Measurements from ENCODE around the gene PSMC3.
"Not testable (repeated sequence)": the region's sequence is repeated elsewhere in the genome, so short reads cannot be mapped to it uniquely, and the experiment has no call there.

Gene PSMC3

DNA sequence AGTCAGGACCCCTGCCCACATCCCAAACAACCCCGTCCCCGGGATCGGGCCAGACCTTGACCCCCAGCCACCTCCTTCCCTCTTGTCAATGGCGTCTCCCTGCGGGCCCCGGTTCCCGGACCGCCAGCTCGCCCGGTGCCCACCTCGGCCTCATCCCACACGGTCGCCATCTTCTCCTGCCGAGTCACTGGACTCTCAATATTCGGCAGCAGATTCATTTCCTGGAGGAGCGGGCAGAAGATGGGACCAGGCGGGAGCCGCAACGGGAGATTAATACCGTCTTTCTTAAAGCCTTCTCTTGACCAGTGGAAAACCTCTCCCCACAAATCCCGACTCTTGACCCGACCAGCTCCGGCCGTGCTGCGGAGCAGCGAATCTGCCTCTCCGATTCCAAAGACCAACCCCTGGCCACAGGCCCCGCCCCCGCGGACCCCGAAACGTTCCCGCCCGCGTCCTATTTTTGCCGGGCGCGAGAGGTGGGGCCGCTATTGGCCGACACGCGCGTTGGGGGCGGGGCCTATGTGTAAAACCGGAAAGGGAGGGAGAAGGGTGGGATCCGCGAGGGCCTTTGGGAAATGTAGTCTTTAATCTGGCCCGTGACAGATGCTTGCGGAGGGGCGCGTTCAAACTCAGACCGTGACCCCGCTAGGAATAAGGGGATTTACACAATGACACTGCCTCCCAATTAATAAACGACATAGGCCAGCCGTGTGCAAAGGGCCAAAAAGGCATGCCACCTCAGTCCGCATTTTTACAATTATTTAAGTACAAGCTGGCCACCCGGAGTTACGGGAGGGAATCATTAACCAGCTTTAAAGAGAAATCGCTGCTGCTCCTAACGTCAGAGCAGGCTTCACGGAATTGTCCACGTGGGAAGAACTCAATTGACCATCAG lies at the start of gene PSMC3:
Gene PSMC3, minus strand, starts transcription at position 378 of the 895 bp plus-strand sequence. Its CDS starts 160 bp downstream, at position 218.
- in situ Hi-C loops (cut with MboI; ENCODE audit: low sequenced_read_pairs) = loop anchor here (25.0 kb wide), 1 partner anchor 539 kb away; no protein-coding TSS in a partner anchor

DNA sequence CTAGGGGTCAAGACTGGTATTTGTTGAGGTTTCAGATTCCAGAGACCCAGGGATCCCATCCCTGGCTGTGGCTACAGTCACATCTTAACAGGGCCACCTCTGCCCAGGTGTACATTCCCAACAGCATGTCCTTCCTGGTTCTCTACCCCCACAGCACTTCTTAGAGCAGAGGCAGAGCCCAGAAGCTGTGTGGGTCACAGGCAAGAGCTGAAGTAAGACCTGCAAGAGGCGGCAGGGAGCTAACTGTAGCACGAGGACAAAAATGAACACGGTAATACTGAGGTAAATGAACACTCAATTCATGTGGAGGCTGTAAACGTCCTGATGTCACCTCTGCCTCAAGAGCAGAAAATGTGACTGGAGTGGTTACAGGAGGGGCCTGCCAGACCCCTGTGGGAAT lies 44.4 kb upstream of the PSMC3 start:
- in situ Hi-C loops (cut with MboI; ENCODE audit: low sequenced_read_pairs) = no loop called here

DNA sequence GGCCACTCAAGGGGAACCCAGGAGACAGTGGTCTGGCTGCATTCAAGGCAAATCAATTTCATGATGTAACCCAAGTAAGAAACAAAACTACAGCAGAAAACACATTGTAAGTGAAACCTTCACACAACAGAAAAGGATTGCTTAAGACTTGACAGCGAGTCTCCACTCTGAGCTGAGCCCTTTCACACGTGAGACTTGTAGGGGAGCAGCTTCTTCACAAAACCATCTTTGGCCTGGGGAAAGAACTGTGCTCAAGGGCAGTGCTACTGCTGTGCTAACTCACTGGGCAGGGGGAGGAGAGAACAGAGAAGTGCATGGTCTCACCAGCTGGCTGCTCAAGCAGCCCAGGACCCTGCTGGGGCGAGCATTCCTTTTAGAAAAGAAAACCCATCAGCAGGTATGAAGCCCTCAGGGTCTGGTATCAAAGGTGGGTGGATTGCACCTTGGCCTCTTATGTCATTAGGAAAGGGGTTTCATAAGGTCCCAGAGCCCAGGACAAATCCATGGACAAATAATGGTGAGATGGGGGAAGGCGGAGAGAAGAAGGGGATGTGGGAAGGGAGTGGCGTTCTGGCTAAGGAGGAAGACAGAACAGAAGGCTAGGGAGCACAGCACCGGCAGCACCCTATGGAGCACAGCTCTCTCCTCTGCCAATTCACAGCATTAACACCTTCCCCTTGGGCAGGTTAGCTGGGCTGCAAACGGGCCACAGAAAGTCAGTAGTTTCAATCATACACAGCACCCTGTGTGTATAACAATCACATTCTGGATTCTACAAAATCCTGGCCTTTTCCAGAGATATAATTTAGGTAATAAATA lies 43.3 kb upstream of the PSMC3 start:
- in situ Hi-C loops (cut with MboI; ENCODE audit: low sequenced_read_pairs) = no loop called here

DNA sequence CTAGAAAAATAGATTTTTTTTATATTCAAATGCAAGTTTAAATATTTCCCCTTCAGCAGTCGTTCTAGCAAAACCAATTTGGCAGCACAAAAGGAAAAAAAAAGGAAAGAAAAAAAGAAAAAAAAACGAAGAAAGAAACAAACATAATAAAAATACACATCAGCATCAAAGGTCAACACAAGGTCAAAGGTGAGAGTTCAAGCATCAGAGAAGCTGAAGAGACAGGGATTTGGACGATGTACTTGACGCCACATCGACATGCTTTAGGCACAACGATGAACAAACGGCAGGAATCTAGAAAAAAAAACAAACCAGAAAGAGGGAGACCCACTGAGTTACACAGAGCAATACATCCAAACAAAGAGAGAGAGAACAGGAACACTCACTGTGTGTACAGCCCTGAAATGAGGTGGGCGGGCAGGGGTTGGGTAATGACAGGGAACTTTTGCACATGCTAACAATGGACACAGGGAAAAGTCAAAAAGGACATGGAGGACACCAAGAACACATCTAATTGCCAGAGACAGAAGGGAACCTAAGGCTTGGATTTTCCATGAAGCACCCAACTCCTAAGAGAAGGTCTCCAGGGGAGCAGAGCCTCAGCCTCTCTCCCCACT lies 42.5 kb upstream of the PSMC3 start:
- in situ Hi-C loops (cut with MboI; ENCODE audit: low sequenced_read_pairs) = no loop called here

DNA sequence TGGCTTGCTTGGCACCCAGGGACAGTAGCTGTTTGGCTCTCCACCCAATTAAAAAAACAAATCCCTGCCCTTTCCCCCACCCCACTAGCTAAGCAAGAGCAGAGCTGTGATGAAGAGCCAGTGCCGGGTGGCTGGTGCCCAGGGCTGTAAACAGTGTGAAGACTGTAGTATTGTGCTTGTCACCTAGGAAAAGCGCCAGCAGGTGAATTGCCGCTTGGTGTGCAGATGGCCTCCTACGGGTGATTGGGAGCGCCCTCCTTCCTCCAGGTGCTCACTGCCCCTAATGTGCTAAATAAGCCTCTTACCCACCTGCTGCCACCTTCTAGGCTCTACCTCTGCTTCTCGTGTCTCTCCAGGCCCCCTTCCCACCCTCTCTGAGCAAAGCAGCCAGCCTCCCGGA lies 41.1 kb upstream of the PSMC3 start:
- in situ Hi-C loops (cut with MboI; ENCODE audit: low sequenced_read_pairs) = no loop called here

DNA sequence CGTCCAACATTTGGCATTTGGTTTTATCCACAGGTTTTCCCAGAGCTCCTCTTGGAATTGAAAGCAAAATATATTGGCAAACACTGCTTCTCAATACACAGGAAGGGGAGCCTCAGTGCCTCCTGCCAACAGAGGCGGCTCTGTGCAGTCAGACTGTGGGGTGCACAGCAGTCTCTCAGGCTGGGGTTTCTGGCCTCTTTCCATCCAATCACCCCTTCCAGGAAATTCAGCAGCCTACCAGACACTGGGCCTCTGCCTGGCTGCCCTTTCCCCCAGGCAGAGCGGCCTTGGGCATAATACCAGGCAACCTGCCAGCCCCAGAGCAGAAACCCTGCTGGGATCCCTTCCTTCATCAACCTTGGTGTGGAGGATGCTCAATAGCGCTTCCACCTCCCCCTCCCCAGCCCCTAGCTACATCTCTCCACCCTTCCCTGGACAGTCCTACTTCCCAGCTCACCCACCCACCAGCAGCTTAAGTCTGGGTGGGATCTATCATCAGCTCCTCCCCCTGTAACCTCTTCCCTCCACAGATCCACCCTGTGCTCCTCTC lies 40.5 kb upstream of the PSMC3 start:
- in situ Hi-C loops (cut with MboI; ENCODE audit: low sequenced_read_pairs) = no loop called here

DNA sequence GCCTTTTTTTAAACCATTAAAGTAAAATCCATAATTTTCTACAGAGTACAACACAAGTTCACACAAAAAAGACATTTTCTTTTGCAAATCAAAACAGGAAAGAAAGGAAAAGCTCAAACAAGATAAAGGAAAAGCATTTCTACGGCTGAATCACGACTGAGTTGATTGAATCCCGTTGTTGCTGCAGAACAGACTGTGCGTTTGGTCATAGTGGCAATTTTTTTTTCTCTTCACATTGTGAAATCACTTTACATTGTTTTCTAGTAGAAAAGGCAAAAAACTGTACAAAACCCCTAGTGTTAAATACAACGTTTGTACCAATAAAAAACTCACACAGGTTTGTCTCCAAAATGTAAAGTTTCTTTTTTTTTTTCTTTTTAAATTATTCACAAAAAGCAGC lies 40.0 kb upstream of the PSMC3 start:
- in situ Hi-C loops (cut with MboI; ENCODE audit: low sequenced_read_pairs) = no loop called here

DNA sequence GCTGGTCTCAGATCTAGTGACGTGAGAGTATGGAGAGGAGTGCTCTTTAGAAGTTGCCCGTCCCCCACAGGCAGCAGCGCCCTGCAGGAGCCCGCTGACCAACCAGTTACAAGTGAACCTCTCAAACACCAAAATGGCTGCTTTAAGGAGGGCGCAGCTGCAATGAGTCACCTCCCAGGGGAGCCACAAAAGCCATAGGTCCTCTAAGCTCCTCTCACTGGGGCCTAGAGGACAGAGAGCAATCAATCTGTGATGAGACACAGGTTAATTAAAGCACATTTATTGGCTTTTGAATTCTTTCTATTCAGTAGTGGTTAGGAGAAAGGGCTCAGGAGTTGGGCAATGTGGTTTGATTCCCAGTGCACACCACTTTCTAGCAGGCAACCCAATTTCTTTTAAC lies 38.2 kb upstream of the PSMC3 start:
- in situ Hi-C loops (cut with MboI; ENCODE audit: low sequenced_read_pairs) = no loop called here

DNA sequence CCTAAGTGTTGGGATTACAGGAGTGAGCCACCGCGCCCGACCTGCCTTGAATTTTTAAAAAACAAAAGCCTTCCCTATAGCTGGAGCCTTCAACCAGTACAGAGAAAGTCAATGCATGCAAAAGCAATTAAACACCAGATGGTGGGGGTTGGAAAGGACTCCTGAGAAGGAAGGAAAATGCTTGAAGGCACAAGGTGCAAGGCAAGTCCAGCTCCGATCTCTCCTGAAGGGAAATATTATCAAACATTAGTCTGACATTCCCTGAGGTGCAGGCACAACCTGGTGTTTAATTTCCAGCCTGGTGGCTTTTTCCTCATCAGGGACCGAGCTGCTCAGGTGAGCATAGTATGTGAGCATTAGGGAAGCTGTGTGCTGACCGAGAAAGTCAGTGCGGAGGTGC lies 35.6 kb upstream of the PSMC3 start:
- in situ Hi-C loops (cut with MboI; ENCODE audit: low sequenced_read_pairs) = no loop called here

DNA sequence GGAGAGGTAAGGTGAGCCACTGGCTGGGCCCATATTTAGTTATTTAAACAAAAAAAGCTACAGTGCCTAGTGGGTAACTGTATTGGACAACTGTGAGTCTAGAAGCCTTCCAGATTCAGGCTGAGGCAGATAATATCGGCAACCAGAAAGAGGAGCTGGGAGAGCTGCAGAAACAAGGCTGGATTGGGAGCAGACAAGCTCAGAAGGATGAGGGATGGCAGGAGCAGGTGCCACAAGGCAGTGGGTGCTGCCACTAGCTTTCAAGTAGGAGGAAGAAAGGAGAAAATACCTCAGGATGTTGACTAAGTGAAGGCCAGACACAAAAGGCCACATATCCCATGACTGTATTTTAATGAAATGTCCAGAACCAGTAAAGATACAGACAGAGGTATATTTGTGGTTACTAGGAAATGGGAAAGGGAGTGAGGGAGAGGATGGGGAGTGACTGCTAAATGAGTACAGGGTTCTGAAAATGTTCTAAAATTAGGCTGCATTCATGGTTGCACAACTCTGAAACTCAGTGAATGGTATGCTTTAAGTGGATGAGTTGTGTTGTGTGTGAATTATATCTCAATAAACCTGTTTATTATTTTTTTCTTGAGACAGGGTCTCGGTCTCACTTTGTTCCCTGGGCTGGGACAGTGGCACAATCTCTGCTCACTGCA lies 34.5 kb upstream of the PSMC3 start:
- in situ Hi-C loops (cut with MboI; ENCODE audit: low sequenced_read_pairs) = no loop called here

DNA sequence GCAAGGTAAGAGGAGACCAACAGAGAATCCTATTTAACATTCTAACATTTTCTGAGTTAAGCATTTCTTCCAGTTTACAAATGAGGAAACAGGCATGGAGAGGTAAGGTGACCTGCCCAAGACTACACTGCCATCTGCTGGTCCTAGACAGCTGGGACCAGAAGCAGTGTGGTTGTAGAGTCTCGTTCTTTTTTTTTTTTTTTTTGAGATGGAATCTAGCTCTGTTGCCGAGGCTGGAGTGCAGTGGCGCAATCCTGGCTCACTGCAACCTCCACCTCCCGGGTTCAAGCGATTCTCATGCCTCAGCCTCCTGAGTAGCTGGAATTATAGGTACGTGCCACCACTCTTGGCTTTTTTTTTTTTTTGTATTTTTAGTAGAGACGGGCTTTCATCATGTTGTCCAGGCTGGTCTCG lies 28.0 kb upstream of the PSMC3 start:
- in situ Hi-C loops (cut with MboI; ENCODE audit: low sequenced_read_pairs) = not testable (repeated sequence)

DNA sequence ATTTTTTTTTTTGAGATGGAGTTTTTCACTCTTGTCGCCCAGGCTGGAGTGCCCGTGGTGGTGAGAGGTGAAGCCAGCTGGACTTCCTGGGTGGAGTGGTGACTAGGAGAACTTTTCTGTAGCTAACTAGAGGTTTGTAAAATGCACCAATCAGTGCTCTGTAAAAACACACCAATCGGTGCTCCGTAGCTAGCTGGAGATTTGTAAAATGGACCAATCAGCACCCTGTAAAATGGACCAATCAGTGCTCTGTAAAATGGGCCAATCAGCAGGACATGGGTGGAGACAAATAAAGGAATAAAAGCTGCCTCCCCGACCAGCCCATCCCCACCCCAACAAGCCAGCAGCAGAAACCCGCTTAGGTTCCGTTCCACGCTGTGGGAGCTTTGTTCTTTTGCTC lies 27.1 kb upstream of the PSMC3 start:
- in situ Hi-C loops (cut with MboI; ENCODE audit: low sequenced_read_pairs) = no loop called here

DNA sequence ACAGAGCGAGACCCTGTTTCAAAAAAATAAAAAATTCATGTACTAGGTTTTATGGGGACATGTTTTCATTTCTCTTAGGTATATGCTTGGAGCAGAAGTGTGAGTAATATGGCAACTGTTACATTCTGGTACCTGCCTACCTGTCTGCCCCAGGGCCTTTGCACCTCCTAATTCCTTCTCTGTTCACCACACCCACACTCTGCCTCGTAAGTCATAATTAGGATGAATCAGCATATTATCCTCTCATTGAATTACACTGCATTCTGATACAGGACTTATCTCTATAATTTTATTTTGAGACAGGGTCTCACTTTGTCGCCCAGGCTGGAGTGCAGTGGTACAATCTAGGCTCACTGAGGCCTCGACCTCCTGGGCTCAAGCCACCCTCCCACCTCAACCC lies 25.8 kb upstream of the PSMC3 start:
- in situ Hi-C loops (cut with MboI; ENCODE audit: low sequenced_read_pairs) = no loop called here

DNA sequence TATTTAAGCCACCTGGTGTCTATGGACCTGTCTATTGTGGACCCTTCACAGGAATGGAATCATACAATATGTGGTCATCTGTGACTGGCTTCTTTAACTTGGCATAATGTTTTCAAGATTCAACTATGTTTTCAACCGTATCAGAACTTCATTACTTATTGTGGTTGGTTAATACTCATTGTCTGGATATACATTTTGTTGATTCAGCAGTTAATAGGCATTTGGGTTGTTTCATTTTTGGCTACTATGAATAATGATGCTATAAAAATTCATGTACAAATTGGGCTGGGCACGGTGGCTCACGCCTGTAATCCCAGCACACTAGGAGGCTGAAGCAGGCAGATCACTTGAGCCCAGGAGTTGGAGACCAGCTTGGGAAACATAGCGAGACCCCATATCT lies 25.2 kb upstream of the PSMC3 start:
- in situ Hi-C loops (cut with MboI; ENCODE audit: low sequenced_read_pairs) = no loop called here

DNA sequence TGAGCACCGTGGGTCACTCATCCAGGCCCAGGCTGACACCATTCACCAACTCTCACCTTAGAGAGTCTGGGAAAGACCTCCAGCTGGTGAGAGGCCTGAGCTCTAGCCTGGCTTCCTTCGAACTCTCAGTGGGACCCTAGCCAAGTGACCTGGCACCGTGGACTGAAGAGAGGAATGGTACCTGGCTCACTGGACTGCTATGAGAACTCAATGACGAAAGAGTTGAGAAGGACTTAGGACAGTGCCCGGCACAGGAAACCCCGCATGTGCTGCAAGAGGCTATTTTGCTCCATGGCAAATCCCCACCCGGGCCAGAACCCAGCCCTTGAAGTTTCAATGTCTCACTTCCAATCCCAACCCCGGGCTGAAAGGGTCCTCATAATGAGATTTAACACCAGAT lies 23.3 kb upstream of the PSMC3 start:
- in situ Hi-C loops (cut with MboI; ENCODE audit: low sequenced_read_pairs) = loop anchor here (25.0 kb wide), 1 partner anchor 562 kb away; no protein-coding TSS in a partner anchor

DNA sequence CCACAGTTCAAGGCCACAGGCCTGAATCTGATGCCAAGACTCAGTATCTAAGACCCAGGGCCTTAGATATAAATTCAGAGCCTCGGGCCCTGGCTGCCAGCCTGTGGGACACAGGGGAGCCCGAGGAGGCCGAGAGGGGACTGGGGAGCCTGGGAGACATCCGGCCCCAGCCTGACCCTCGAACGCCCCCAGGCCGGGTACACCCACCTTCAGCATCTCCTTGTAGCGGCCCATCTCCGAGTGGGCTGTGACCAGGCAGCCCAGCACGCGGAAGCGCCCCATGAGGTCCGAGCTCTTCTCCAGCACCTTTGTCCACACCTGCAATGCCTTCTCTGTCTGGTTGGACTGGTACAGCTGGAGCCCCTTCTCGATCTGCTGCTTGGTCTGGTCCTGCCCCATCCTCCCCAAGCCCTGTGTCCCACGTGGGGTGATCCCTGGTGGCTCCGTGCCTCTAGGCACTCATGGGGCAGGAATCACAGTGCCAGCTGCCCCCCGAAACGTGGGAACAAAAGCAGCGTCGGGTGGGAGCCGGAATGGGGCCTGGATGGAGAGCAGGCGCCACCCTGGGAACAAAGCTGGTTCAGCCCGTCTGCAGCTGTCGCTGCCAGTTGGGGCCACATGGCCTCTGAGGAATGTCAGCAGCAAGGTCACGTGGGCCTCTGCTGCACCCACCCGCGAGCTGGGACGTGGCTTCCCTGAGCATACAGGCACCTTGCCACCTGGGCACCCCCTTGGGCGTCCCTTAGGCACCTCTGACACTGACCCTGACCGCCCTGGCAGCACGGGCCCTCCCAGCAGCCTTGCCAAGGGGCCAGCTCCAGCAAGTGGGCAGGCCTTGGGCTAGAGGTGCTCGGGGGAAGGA lies 22.6 kb upstream of the PSMC3 start, which contains the start of gene RAPSN:
Gene RAPSN, minus strand, starts transcription at position 571 of the 862 bp plus-strand sequence. Its CDS starts 172 bp downstream, at position 399.
- in situ Hi-C loops (cut with MboI; ENCODE audit: low sequenced_read_pairs) = loop anchor here (25.0 kb wide), 1 partner anchor 561 kb away; no protein-coding TSS in a partner anchor

DNA sequence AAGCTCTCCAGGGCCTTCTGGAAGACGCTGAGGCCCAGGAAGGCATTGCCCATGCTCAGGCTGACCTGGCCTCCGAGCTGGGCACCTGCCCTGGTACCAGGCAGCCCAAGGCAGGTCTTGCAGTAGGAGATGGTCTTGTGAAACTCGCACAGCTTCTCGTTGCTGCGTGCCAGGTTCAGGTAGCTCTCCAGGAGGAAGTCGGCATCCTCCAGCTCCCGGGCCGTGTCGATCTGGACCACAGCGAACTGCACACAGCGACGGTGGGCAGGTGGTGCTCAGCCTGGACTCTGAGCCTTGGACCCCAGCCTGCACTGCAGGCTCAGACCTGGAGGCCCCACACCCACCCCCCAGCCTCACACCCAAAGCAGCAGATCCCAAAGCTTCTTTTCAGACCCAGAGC lies 21.7 kb upstream of the PSMC3 start:
- in situ Hi-C loops (cut with MboI; ENCODE audit: low sequenced_read_pairs) = loop anchor here (25.0 kb wide), 1 partner anchor 561 kb away; no protein-coding TSS in a partner anchor

DNA sequence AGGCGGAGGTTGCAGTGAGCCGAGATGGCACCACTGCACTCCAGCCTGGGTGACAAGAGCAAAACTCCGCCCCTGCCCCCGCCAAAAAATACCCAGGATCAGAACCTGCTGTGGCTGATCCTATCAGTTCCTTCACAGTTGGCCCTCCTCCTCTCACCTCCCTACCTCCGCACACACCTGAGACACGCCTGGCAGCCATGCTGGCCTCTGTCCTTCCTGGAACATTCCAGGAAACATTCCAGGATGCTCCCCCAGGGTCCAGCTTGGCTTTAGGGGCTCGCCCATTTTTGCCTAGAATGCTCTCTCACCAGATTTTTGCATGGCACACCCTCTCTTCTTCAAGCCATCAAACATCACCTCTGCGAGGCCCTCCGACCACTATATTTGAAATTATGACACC lies 20.6 kb upstream of the PSMC3 start:
- in situ Hi-C loops (cut with MboI; ENCODE audit: low sequenced_read_pairs) = loop anchor here (25.0 kb wide), 1 partner anchor 560 kb away; no protein-coding TSS in a partner anchor

DNA sequence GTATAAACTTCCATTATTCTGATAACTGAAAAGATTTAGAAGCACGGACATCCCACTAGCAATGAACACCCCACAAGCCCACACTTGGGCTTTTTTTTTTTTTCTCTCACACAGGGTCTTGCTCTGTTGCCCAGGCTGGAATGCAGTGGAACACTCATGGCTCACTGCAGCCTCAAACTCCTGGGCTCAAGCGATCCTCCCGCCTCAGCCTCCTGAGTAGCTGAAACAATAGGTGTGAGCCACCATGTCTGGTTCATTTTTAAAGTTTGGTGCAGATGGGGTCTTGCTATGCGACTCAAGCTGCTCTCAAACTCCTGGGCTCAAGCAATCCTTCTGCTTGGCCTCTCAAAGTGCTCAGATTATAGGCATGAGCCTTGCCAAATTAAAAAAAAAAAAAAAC lies 19.6 kb upstream of the PSMC3 start:
- in situ Hi-C loops (cut with MboI; ENCODE audit: low sequenced_read_pairs) = loop anchor here (25.0 kb wide), 1 partner anchor 559 kb away; no protein-coding TSS in a partner anchor

Measured in HL-60/S4 (cell line).